ENCODE data around the gene NDUFS6.
"Not testable (repeated sequence)": the region's sequence is repeated elsewhere in the genome, so short reads cannot be mapped to it uniquely, and the experiment has no call there.

The NDUFS6 gene

DNA sequence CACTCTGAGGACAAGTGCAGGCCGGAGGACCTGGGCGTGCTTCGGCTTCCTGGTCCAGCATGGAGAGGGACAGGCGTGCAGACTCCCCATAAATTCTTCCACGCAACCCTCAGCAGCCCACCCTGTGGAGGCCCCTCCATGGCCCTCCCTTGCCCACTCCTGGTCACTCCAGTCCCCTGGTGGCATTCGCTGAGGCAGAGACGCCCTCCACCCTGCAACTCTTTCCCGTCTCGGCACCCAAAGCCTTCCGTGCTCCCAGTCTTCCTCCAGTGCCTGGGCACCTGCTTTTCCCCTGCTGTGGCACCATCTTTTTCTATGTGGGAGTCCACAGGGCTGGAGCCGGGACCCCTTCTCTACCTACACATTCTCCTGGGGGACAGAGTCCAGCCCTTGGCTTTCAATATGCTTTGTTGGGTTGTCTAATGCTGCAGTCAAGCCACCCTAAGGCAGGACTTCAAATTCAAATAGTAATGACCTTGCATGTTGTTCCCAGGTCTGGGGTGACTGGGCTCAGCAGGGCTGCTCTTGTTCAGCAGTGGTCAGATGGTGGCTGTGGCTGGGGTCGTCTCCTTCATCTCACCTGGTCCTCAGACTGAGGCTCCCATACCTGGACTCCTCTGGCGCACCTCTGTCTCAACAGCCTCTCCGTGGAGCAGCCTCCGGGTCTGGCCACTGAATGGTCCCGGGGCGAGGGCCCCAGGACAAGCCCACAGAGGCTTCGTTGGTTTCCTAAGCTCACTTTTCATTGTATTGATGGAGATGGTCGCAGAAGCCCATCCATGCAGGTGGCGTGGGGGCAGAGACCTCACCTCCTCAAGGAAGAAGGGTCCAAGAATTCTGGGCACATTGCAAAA lies 16.8 kb upstream of the NDUFS6 start:
- no peak for DNase-seq

GRCh38 chr5:1785062-1785461 lies 16.1 kb upstream of the NDUFS6 start:
- DNase-seq = no peak

DNA sequence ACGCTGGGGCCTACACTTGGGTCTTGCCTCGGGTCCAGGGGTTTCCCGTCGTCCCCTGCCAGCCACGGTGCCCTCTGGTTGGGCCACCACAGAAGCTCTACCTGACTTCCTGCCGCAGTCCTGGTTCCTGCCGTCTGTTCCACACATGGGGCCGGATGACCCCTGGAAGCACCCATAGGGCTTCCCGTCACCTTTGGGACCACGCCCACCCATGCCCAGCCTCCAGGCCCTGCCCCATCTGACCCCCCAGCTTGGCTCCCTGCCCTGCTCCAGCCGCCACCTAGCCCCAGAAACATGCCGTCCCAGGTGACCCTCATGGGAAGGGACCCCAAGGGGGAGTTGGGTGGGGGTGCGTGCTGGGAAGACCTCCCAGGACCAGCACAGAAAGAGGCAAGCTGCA lies 15.2 kb upstream of the NDUFS6 start:
- DNase-seq = no peak

- no peak for DNase-seq
These were observed 14.4 kb upstream of the NDUFS6 start for GRCh38 chr5:1786621-1787471.

- DNase-seq = no peak
These were observed 13.6 kb upstream of the NDUFS6 start for GRCh38 chr5:1787472-1788047.

- no peak for DNase-seq
These were observed 13.0 kb upstream of the NDUFS6 start for GRCh38 chr5:1788200-1788599.

DNA sequence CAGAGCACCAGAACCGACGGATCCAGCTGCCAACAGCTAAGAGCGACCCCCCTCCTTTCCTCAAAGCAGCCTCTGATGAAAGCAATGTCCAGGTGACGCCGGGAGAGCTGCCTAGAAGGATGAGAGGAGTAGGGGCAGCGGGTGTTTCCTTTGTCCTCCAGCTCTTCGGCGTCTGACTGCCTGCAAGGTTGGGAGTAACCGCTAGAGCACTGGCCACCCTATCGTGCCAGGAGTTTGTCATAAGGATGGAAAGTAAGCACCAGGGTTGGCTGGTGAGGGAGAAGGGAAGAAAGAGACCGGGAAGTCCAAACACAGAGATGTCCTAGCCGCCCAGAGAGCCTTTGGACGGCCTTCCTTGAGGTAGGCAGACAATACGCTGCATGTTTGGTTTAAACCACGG lies 12.4 kb upstream of the NDUFS6 start:
- DNase-seq = no peak

DNA sequence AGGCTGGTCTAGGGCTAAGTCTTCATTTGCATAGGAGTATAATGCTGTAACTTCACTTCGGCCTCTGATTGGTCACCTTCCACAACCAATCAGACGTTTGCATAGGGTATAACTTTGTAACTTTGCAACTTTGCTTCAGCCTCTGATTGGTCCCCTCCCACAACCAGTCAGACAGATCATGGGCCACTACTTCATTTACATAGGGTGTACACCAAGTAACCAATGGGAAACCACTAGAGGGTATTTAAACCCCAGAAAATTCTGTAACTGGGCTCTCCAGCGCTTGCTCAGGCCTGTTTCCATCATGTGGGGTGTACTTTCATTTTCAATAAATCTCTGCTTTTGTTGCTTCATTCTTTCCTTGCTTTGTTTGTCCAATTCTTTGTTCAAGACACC lies 11.8 kb upstream of the NDUFS6 start:
- DNase-seq = not testable (repeated sequence)

- no peak for DNase-seq
These were observed 11.3 kb upstream of the NDUFS6 start for GRCh38 chr5:1789834-1790471.

DNA sequence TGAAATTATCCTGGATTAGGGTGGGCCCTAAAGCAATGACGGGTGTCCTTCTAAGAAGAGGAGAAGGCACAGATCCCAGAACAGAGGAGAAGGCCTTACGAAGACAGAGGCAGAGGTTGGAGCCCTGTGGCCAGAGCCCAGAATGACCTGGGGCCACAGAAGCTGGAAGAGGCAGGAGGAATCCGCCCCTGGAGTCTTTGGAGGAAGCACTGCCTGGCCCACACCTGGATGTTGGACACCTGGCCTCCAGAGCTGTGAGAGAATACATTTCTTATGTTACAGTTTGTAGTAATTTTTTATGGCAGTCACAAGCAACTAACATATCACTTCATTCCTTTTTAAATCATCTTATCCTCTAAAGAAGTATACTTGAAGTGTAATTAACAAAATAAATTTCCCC lies 10.0 kb upstream of the NDUFS6 start:
- no peak for DNase-seq

DNA sequence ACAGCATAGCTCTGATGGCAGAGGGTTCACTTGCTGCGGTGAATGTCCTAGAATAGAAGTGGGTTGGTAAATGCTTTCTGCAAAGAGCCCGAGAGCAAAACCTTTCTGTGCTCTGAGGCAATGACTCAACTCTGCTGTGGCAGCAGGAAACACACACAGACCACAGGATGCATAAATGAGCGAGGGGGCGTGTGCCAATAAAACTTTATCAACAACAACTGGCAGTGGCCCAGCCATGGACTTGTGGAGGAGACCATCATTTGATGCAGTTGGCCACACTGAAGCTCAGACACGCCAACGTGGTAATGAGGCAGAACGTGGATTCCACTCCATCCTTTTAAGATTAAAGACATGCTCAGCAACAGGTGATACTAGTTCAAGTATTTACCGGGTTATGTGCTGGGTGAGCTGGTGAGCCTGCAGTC lies 8.4 kb upstream of the NDUFS6 start:
- peak; percentile 81 for DNase-seq

DNA sequence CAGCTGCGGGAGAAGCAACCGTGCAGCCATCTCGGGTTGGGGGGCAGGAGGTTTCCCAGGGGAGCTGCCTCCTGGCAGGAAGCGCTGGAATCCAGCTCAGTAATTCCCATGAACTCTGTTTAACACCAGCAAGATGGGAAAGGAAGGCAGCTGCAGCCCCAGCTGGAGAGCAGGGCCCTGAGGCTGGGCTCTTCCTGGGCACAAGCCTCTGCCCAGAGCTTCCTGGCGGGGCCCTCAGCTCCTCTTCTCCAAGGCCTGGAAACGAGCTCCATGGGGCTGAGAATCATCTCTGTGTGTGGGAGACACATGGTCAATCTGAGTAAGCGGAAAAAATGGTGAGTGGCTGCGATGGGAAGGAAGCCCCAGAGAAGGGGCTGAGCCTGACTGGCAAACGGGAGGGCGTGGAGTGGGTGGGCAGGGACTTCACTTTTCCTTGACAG lies 7.9 kb upstream of the NDUFS6 start:
- DNase-seq = no peak

- no peak for DNase-seq
These were observed 7.0 kb upstream of the NDUFS6 start for GRCh38 chr5:1793966-1794900.

DNA sequence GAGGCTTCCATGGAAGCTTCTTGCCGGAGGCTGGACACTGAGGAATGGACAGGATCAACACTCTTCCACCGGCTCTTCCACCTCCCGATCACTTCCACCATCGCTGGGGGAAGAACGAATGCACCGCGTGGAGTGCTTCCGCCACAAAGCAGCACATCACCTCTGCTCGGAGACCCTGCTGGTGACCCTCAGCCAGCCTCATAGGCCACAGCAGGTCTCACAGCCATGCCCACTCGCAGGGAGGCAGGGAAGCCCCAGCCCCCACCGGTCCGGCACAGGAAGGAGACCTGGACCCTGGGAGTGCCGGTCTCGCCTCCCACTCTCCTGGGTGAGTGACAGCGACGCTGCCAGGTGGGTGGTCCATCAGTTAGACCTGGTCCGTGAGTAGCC lies 6.3 kb upstream of the NDUFS6 start:
- DNase-seq = no peak

- DNase-seq = no peak
These were observed 5.7 kb upstream of the NDUFS6 start for GRCh38 chr5:1795506-1795905.

DNA sequence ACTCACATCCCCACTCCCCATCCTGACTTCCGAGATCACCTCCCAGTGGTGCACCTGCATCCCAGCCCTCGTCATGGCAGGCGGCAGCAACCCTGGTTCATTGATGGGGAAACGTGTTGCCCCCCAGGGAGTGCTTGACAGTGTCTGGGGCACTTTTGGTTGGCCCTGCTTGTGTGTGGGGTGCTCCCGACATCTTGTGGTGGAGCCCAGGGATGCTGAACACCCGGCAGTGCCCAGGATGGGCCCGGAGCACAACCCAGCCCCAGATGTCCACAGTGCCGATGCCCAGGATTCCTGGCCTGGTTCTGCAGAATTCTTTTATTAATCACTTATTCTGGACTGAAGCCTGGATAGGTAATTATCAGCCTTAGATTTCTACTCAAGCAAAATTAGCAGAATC lies 5.3 kb upstream of the NDUFS6 start:
- DNase-seq = no peak

- DNase-seq = no peak
These were observed 4.7 kb upstream of the NDUFS6 start for GRCh38 chr5:1796371-1797102.

GRCh38 chr5:1797103-1797800 lies 4.0 kb upstream of the NDUFS6 start:
- no peak for DNase-seq

- no peak for DNase-seq
These were observed 3.4 kb upstream of the NDUFS6 start for GRCh38 chr5:1797855-1798254.

DNA sequence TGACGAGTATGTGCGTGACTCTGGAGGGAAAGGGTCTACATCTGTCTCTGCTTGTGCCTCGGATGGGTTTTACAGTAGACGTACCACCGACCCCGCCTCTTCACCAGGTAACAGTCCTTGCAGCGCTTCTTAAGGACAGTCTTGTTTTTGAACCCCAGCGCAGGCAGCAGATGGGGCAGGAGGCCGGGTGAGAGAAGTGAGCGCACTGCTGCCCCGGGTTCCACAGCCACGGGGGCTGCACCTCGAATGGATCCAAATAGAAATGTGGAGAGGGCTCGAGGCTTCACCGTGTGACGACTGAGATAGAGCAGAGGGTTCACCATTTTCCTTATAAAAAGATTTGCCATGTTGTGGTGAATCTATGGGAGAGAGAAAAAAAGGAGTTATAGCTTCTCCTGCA lies 2.6 kb upstream of the NDUFS6 start:
- not testable (repeated sequence) for DNase-seq

Data from central memory CD4-positive, alpha-beta T cell (primary cell).